ENCODE data around the gene ATP6V1F.

Gene ATP6V1F

DNA sequence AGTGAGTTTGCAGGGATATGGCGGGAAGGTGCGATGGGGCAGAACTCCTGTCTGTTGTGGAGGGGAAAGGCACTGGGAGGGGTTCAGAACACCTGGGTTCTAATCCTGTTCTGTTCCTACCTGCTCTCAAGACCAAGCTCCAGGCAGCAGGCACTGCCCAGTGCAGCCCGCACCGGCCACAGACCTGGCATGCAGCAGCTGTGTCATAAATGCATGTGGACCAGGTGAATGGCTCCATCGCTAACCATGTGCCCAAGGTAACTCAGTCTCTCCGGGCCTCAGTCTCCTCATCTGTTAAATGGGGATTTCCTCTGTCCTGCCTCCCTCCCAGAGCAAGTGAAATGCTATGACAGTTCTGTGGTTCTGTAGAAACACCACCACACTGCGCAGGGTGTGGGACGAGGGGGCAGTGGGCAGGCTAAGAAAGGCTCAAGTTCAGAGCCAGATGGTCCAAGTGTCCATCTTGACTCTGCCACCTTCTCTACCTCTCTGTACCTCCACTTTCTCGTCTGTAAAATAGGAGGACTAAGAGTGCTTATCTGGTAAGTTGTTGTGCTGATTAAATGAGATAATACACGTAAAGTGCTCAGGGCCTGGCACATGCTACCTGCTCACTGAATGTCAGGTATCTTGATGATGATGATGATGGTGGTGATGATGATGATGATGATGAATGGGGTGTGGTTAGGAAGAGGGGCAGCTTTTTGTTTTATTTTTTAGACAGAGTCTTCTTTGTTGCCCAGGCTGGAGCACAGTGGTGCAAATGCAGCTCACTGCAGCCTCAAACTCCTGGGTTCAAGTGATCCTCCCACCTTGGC lies 22.9 kb downstream of the ATP6V1F start:
- DNase-seq: no peak

DNA sequence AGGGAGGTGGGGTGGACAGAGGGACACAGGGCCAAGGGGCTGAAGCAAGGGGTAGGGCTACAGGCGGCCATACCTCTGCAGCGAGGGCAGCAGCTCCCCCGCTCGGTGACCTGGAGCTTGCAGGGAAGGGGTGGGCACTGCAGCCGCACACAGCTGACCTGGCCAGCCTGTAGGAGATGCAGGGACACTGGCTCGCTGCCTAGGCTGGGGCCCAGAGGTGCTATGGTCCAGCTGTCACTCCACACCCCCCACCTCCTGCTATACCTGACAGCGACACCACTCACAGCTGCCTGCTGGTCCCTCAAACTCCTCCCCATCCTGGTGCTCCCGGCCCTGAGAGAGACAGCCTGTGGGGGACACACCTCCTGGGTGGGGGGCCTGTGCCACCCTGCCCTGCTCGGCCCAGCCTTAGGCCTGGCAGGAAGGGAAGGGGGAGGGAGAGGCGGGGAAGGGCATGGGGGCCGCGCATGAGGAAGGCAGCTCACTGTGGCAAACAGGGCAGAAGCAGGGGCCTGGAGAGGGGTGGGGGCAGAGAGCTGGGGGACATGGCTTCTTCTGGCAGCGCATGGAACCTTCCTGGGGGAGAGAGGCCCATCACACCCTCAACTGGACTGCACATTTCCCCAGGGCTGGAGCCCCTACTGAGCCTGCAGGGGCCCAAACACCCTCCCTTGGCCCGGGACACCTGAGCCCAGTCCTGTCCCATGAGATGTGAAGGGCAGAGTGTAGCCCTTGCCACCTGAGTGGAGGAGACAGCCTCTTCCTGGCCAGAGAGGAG lies 23.9 kb downstream of the ATP6V1F start:
- DNase-seq: no peak

DNA sequence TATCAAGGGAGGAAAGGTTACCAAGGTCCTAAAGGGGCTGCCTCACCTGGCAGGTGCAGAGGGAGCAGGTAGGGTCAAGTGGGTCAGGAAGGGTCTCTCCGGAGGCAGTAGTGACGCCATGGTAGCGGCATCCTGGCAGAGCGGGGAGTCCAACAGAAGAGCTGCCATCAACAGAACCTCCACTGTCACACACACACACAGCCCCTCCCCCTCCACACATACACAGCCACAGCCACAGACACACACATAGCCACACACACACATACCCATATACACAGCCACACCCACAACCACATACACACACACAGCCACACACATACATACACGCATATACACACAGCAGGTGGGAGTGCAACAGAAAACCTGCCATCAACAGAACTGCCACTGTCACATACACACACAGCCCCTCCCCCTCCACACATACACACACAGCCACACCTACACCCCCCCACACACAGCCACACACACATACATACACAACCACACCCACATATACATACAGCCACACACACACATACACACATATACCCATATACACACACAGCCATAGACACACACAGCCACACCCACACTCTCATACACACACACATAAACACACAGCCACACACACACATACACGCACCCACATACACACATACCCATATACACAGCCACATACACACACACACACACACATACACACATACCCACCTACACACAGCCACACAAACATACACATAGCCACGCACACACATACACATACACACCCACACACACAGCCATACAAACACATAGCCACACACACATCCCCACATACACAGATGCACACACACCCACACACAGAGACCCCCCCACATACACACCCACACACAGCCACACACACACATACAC lies 24.7 kb downstream of the ATP6V1F start:
- DNase-seq: no peak

DNA sequence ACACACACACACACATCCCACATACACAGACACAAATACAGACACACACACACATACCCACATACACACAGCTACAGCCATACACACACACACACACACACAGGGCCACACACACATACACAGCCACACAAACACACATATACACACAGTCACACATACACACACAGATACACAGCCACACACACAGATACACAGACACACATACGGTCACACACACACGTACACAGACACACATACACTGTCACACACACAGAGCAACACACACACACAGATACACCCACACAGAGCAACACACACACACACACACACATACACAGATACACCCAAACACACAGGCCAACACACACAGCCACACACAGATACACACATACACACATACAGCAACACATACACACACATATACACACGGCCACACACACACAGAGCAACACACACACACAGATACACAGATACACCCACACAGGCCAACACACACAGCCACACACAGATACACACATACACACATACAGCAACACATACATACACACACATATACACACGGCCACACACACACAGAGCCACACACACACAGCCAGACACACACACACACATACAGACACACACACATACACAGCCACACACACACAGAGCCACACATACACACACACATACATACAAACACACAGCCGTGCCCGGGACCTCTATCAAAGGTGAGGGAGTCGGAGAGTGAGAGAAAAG lies 25.5 kb downstream of the ATP6V1F start:
- DNase-seq: no peak

DNA sequence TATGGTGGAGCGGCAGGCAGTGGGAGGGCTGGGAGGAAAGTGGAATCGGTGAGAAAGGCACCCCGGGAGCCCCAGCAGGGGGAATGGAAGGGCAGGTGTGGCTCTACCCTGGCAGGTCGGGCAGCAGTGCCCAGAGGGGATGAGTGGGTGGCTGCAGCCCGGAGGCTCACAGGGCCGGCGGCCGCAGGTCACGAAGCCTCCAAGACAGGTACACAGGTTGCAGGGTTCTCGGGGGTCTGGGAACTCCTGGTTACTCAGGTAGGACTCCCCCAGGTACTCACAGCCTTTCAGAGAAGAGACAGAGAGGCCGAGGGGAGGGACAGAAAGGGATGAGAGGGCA lies 26.1 kb downstream of the ATP6V1F start:
- no peak for DNase-seq

DNA sequence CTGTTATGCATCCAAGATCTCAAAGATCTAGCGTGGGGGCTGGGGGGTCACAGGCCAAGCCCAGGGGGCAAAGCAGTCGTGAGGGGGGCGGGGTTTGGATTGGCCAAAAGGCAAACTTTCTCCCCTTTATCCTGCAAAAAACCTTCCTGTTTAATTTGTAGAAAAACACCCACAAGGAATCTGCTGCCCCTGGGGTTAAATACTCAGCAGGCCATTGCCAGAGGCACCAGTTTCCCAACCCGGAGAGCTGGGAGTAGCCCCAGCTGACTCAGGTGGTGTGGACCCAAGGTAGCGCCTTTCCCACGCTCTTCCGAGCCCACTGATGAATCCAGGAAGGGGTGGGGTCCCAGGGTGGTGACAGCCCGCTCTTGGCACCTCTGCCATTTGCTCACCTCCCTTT lies 26.5 kb downstream of the ATP6V1F start:
- no peak for DNase-seq

DNA sequence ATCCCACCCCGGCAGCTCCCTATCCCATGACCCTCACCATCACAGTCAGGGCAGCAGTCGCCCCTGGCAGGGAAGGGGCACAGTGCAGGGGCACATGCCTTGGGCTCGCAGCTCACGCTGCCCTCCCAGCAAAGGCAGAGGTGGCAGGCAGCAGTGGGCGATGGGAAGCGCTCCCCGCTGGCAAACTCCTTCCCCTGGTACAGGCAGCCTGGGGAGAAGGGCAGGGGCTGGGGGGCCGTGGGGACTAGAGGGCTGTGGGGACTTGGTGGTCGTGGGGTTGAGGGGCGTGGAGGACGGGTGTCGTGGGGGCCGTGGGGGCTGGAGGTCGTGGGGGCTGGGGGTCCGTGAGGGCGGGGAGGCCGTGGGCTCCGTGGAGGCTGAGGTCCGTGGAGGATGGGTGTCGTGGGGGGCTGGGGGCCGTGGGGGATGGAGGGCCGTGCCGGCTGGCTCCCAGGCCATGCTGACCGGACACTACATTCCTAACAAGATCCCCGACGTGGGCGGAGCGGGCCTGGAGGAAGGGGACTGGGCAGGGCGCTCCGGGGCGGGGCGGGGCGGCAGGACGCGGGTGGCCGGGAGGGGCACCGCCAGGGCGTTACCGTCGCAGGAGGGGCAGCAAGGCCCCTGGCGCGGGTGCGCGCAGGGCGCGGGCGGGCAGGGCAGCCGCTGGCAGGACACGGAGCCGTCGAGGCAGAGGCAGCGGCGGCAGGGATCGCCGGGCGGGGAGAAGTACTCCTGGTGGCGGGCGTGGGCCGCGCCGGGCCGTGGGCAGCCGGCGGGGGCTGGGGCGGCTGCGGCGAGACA lies 27.9 kb downstream of the ATP6V1F start:
- no peak for DNase-seq

DNA sequence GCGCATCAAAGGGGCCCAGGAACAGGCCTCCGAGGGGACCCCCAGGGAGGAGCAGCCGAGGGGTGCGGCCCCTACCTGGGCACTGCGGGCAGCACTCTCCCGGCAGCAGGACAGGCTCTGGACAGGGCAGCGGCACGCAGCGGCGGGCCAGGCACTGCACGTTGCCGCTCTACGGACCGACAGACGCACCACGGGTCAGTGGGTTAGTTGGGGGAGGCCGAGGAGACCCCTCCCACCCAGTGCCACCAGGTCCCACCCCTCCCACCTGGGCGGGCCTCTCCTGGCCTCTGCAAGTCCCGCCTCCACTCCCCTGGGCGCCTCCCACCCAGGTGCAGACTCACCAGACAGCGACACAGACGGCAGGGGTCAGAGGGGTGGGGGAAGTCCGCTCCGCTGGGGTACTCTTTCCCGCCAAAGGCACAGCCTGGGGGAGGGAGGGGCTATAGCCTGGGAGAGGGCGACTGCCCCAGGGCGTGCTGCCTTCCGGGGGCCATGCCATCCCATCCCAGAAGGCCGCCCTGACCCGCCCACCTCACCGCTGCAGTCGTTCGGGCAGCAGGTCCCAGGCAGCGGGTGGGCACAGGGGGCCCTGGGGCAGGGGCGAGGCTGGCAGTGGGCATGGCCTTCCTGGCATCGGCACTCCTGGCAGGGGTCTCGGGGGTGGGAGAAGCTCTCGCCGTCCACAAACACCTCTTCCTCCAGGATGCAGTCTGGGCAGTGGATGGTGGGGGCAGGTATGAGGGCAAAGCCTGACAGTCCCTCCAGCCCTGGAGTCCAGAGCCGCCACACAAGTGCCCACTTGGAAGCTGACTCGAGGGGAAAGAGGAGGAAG lies 28.7 kb downstream of the ATP6V1F start:
- no peak for DNase-seq

DNA sequence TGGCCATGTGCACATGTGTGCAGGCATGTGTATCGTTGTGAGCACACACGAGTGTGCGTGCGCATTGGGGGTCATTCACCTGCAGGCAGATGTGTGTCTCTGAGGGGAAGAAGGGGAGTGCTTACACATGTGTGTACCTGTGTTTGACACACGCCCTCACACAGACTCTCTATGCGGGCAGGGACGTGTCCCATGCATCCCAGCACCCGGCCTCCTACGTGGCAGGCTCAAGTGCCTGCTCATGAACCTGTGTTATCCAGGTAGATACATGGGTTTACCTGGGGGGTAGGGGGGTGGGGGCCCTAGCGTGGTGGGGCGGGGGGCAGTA lies 29.2 kb downstream of the ATP6V1F start:
- no peak for DNase-seq

DNA sequence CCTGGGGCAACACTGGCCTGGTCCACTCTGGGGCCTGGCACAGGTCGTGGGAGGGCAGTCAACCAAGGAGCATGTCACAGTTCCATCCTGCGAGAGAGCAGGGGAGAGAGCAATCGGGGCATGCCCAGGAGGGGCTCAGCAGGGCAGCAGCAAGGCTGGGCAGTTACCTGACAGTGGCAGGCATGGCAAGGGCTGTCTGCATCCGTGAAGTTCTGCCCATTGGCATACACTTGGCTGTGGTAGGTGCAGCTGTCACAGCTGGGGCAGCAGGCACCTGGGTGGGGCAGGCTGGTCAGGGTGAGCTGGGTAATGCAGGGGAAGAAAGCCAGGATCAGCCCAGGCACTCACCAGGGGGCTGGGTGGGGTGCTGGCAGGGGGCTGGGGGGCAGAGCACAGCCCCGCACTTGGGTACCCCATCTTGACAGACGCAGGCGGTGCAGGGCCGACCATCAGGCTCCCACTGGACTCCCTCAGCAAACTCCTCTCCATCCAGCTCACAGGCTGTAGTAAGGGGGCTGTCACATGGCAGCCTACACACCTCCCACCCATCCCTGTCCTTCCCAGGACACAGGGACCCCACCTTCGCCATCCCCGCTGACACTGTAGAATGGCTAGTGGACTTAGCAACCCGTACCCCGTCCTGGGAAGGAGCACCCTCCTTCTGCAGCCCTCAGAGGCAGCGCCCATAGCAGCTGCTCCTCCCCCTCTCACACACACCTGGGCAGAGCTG lies 30.0 kb downstream of the ATP6V1F start:
- no peak for DNase-seq

DNA sequence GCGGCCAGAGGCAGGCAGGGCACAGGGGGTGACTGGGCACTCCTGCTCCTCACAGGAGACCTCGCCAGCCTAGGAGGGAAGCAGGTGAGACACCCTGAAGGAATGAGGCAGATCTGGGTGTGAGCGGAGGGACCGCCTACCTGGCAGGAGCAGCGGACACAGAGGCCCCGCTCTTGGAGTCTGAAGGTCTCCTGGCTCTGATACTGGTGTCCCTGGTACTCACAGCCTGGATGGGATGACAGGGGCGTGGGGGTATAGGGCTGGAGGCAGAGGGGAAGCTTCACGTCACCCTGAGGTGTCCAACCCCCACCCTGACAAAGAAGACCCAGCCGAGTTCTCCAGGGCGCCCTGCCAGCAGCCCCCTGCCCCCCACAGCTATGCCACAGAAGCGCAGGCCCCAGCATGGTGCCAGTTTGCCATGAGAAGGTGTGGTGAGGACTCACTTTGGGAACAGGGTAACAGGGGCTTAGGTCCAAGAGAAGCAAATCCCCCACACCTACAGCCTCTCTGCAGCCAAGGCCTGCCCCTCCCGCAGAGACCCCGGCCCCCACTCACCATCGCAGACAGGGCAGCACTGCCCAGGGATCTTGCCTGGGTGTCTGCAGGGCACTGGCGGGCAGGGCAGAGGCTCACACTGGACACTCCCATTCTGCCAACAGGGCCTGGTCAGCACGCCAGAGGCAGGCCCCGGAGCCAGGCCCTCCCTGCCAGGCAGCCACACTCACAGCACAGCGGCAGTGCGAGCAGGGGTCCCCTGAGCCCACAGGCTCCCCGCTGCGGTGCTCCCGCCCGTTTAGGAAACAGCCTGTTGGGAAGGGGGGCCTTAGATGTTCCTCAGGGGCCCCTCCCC lies 30.8 kb downstream of the ATP6V1F start:
- no peak for DNase-seq

DNA sequence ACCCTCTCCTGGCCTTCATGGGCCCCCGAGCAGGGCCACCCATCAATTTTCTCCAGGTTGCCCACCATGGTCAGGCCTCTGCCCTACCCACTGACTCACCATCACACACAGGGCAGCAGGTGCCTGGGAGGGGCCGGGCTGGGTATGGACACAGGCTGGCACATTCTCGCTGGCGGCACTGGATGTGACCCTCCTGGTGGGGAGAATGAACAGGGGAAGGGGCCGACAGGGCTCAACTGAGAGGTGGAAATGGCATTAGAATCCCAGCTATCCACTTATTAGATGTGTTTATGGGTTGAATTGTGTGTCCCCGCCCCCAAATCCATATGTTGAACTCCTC lies 31.4 kb downstream of the ATP6V1F start:
- no peak for DNase-seq

DNA sequence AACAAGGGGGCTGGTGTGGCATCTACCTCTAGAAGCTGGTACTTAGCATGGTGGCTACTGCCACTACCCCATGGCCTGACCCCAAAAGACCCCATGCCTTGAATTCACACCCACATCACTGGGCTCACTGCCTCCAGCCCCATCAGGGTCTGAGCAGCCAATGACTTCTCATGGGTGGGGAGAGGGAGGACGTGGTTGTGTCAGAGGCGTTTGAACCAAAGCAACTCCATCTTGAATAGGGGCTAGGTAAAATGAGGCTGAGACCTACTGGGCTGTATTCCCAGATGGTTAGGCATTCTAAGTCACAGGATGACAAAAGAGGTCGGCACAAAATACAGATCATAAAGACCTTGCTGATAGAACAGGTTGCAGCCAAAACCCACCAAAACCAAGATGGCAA lies 32.7 kb downstream of the ATP6V1F start:
- no peak for DNase-seq

DNA sequence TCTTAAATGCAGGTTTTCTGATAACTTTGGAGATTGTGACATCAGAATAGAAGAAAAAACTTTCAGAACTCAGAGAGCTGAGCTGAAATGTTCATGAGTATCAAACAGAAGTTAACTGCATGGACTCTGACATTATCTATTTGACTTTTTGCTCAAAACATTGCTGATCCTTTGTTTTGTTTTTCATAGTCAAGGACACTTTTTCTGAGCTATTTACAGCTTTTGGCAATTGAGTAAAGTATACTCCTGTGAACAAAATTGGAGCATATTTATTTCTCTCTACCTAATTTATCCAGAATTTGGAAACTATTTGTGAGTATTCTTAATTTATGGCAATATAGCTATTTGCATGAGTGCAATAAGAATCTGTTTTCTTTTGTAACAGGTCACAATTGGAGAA lies 36.7 kb downstream of the ATP6V1F start:
- no peak for DNase-seq

DNA sequence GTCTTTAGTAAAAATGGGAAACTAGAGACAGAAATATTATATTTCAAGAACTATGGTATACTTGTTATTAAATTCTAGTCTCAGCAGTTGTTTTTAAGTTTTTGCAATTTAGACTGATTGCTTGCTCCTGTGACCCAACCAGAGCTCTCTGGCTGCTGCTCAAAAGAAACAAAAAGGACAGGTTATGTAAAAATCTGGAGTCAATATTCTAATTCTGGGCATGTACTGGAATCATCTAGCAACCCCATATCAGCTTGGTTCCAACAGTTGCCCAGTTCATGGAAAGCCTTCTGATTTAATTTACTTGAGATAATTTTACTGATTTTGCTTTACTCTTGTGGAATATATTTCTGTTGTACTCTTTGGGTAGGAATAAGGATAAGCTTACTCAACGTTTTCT lies 37.6 kb downstream of the ATP6V1F start:
- no peak for DNase-seq

DNA sequence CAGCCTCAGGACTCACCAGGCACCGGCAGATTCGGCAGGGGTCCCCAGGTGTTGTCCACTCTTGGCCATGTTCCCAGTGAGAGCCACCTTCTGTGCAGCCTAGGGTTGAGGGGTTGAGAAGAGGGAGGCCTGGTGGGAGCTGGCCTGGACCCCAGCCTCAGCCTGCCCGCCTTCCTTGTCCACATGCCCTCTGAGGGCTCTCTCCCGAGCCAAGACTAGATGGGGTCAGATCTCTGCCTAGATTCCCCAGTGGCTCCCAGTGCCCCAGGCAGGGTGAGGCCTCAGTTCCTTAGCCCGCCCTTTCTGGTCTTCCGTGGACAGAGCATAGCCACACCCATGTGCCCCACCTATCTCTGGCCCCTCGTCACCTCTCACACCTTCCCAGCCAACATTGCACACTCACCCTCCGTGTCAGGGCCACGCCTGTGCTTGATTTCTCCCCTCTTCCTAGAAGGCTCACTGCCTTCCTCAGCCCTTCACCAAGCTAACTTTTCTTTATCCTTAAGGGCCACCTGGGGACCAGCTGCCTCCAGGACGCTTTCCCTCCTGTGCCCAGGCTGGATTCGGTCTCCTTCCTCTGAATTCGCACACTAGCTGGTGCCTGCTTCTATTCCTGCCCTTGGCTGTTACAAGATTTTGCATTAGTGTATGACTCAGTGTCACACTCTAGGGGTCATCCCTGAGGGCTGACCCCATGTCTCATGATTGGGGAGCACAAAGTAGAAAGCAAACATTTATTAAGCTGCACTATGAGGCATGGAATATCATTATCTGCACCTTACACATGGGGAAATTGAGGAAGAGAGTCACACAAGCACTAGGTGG lies 40.3 kb downstream of the ATP6V1F start:
- no peak for DNase-seq

DNA sequence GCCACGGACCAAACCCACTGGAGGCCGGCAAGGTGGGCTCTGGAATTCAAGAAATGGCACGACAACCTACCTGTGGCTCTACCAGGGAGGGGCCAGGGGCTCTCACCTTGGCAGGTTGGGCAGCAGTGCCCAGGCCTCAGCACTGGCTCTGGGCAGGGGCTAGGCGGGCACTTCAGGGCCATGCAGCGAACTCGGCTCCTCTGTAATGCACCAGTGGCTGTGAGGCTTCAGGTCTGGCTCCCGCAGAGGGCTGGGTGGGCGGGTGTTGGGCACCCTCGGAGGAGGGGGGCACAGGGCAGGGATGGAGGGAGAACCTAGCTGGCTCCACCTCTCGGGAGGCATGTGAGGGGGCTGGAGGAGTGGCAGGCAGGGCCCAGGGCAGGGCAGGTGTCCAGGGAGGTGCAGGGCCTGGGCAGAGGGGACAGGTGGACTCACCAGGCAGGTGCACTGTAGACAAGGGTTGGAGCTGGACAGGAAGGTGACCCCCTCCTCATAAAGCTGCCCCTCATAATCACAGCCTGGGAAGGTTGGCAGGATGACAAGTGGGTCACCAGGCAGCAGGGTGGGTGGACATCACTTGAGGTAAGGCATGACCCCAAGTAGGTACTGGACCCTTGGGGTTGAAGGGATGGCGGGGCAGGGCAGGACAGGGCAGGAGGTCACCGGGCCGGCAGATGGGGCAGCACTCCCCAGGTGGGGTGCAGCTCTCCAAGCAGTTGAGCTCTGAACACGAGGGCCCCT lies 41.1 kb downstream of the ATP6V1F start:
- DNase-seq: no peak

Measured in CD4-positive, alpha-beta T cell treated with Interleukin-4 for 4 hours (primary cell).